Right lobe of liver (tissue), 6 donors: Measurements from ENCODE around the gene ZNF160. TPM values are rescaled to one million over a fixed set of nuclear protein-coding genes. Genes with fewer than 3 reads are reported as not detected.

Experiments used
- ATAC-seq, 4 donors: fragments of 200-7000 bp; cut with Tn5 transposase; one replicate each; pipeline ENCODE4 v1.9.1; 2020; ENCODE audit warnings: mild to moderate bottlenecking in 4 of 4, moderate library complexity in 4 of 4
- DNase-seq, 3 donors: peaks; one replicate each; pipeline ENCODE4 v3.0.0-alpha.2; 2020
- H3K27ac ChIP-seq, 3 donors: fragments of 200-600 bp; one replicate each; pipeline ENCODE4 v1.8.0; 2022
- H3K27me3 ChIP-seq, 2 donors: fragments of 200-600 bp; one replicate each; pipeline ENCODE4 v1.8.0; 2022
- H3K36me3 ChIP-seq, 4 donors: fragments of 200-600 bp; sonication (generic) in 1 of 4; one replicate each; pipeline versions ENCODE4 v1.5.1 to v1.8.0; 2017 to 2022; ENCODE audit warnings: control low read depth in 1 of 4
- H3K4me1 ChIP-seq, 4 donors: fragments of 200-600 bp; sonication (generic) in 1 of 4; one replicate each; pipeline versions ENCODE4 v1.5.1 to v1.8.0; 2017 to 2022; ENCODE audit warnings: control low read depth in 1 of 4
- H3K4me3 ChIP-seq, 3 donors: fragments of 200-600 bp; one replicate each; pipeline ENCODE4 v1.8.0; 2022
- H3K9me3 ChIP-seq, 4 donors: fragments of 200-600 bp; sonication (generic) in 1 of 4; one replicate each; pipeline versions ENCODE4 v1.5.1 to v1.8.0; 2017 to 2022; ENCODE audit warnings: control low read depth in 1 of 4
- CTCF ChIP-seq, 4 donors: fragments of 200-600 bp in 3 of 4; fragments of 450-650 bp in 1 of 4; IDR thresholded peaks; one replicate each; pipeline versions ENCODE4 v1.5.1 to v1.8.0; 2016 to 2022; ENCODE audit warnings: antibody characterized with exemption in 4 of 4, mild to moderate bottlenecking in 2 of 4
- POLR2A ChIP-seq: fragments of 450-650 bp; IDR thresholded peaks from one replicate; pipeline ENCODE4 v1.6.1; 2017; ENCODE audit warnings: antibody characterized with exemption, mild to moderate bottlenecking
- WGBS: methylation state at CpG from one replicate; pipeline ENCODE4 v1.1.6; 2018; ENCODE audit warnings: low coverage, low lambda C conversion rate; ENCODE audit not compliant: insufficient coverage; ENCODE audit errors: missing lambda C conversion rate; 5-methylcytosine and 5-hydroxymethylcytosine counted together
- intact Hi-C, 2 donors: fragments of 100-400 bp; cut with DNase I; formaldehyde crosslinking; loops; one replicate each; pipeline versions ENCODE4 v1.11.2 to v1.14.1; 2022
- total RNA-seq, 6 experiments: library from RNA; depleted of rRNA in 2 of 6; stranded (reverse); fragments of >200 nt in 2 of 6; fragmentation: NEBNext Ultra II Directional in 3 of 6; extraction: Animal tissue kit (Norgen Biotek cat#: 25700) in 3 of 6; gene quantifications; one replicate each; pipeline versions ENCODE4 v1.1.0 to v1.2.4, GENCODE V29; 2016 to 2023
- donor health status: DM: no; HTN: yes; CAD: no.
- donor health status: DM: no; HTN: no; CAD: no.
- donor health status: DM: no; HTN: no; CAD: no.
- donor health status: DM: no; HTN: yes; CAD: no.
- donor health status: DM: no; HTN: yes; CAD: no.

ZNF160 gene
- total RNA-seq, 6 experiments from 2014 or later, result 6.6 to 18.9 (median 13.9) TPM

GRCh38 chr19:53085496-53085895 lies 17.7 kb downstream of the ZNF160 start:
- peaks cover 0 to 23% (median 12%) of the 10 kb centered on the region in 4 donors for H3K36me3 ChIP-seq
- DNase-seq, result no peak
- no peak for TF ChIP-seq CTCF (IDR thresholded peaks at IDR 0.05)
- no peak for TF ChIP-seq POLR2A
- WGBS, result 95% methylated on average over 7 of the region's 7 CpGs
- no peak overlapping the region for H3K4me3 ChIP-seq
- H3K4me1 ChIP-seq, result no peaks in the 10 kb centered on the region
- no peak overlapping the region for H3K27ac ChIP-seq
- intact Hi-C loops, result no loop called here
- peaks cover 0 to 6% (median 0%) of the 10 kb centered on the region in 4 donors for H3K9me3 ChIP-seq
- no peak for ATAC-seq
- no peaks in the 10 kb centered on the region for H3K27me3 ChIP-seq

GRCh38 chr19:53082929-53083328 lies 20.3 kb downstream of the ZNF160 start:
- WGBS, result 100% methylated on average over 3 of the region's 3 CpGs
- H3K36me3 ChIP-seq, result peaks cover 0 to 19% (median 13%) of the 10 kb centered on the region in 4 donors
- no peak for ATAC-seq
- H3K27ac ChIP-seq, result no peak overlapping the region
- intact Hi-C loops, result no loop called here
- H3K4me1 ChIP-seq, result no peaks in the 10 kb centered on the region
- DNase-seq, result no peak
- H3K27me3 ChIP-seq, result no peaks in the 10 kb centered on the region
- no peak overlapping the region for H3K4me3 ChIP-seq
- H3K9me3 ChIP-seq, result peaks cover 0 to 6% (median 0%) of the 10 kb centered on the region in 4 donors
- TF ChIP-seq POLR2A, result no peak
- TF ChIP-seq CTCF (IDR thresholded peaks at IDR 0.05), result no peak

- Histone ChIP-seq H3K27me3 (no peaks in the 10 kb centered on the region), H3K4me3 (no peak overlapping the region), H3K9me3 (peaks cover 0 to 6% (median 0%) of the 10 kb centered on the region in 4 donors), H3K27ac (peak overlapping the region in 1 of 3 donors; percentile 33), H3K4me1 (no peaks in the 10 kb centered on the region), H3K36me3 (peaks cover 0 to 17% (median 3%) of the 10 kb centered on the region in 4 donors)
- TF ChIP-seq CTCF (IDR thresholded peaks at IDR 0.05) (no peak), POLR2A (no peak)
- DNase-seq, result no peak
- intact Hi-C loops, result no loop called here
- ATAC-seq, result peak in 1 of 4 donors; percentile 39
- 64% methylated on average over 6 of the region's 8 CpGs for WGBS
Observed at GRCh38 chr19:53079313-53079924, 23.8 kb downstream of the ZNF160 start.

- TF ChIP-seq POLR2A, result no peak
- no peak for TF ChIP-seq CTCF (IDR thresholded peaks at IDR 0.05)
- Histone ChIP-seq H3K36me3 (peaks cover 0 to 25% (median 11%) of the 10 kb centered on the region in 4 donors), H3K9me3 (peaks cover 0 to 6% (median under 1%) of the 10 kb centered on the region in 4 donors), H3K4me1 (no peaks in the 10 kb centered on the region), H3K4me3 (no peak overlapping the region), H3K27me3 (no peaks in the 10 kb centered on the region), H3K27ac (no peak overlapping the region)
- no peak for ATAC-seq
- no peak for DNase-seq
- 84% methylated on average over 1 of the region's 1 CpG for WGBS
- intact Hi-C loops, result no loop called here
Observed at GRCh38 chr19:53078668-53079067, 24.6 kb downstream of the ZNF160 start.
